GM10266 (cell line): ENCODE data around the gene SSC5D.

Experiments used
- DNase-seq: peaks from one replicate; pipeline ENCODE4 v3.0.0; 2012; ENCODE audit errors: extremely low spot score
- TF ChIP-seq, protein P1 (sequence below): IDR thresholded peaks from 2 replicates; pipeline ENCODE4 v1.5.1; 2012; ENCODE audit warnings: mild to moderate bottlenecking, low read depth; ENCODE audit not compliant: control insufficient read depth, insufficient read depth; ENCODE audit errors: missing control alignments

Gene SSC5D

DNA sequence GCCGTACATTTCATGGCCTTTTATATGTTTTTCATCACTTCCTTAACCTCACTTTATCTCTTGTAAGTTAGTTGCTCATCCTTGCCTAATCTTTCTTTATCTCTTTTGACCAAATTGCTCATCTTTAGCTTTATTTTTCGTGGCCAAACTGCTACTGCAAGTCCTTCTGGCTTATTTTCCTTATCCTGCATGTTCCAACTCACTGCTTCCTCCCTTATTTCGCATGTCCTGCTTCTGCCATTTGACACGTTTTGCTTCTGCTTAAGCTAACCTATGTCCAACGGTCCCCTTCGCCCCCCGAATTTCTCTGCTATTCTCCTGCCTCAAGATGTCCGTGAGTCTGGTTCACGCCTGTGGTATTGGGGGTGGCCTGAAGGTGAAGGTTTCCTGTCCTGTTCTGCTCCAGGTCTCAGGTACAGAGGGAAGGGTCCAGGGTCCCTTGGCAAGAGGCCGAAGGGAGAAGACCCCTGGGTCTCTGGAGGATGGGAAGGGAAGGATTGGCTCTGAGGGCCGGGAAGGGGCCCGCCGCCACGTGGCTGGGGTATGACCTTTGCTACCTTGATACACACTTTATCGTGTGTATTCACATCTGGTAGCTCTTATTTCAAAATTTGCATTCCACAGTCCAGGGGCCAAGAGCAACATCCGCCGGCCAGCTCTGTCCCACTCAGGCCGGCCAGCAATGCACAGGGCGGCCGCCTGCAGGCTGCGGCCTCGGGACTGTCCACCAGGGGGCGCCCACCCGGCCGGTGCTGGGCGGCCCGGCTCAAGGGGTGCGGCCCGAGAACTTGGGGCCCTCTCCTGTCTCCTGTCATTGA, 20.8 kb upstream of the SSC5D start:
- TF ChIP-seq, protein P1, sequence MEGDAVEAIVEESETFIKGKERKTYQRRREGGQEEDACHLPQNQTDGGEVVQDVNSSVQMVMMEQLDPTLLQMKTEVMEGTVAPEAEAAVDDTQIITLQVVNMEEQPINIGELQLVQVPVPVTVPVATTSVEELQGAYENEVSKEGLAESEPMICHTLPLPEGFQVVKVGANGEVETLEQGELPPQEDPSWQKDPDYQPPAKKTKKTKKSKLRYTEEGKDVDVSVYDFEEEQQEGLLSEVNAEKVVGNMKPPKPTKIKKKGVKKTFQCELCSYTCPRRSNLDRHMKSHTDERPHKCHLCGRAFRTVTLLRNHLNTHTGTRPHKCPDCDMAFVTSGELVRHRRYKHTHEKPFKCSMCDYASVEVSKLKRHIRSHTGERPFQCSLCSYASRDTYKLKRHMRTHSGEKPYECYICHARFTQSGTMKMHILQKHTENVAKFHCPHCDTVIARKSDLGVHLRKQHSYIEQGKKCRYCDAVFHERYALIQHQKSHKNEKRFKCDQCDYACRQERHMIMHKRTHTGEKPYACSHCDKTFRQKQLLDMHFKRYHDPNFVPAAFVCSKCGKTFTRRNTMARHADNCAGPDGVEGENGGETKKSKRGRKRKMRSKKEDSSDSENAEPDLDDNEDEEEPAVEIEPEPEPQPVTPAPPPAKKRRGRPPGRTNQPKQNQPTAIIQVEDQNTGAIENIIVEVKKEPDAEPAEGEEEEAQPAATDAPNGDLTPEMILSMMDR: peak; percentile 99
- DNase-seq: peak; percentile 88

- TF ChIP-seq, protein P1: no peak
- no peak for DNase-seq
Observed at GRCh38 chr19:55468054-55468393, 20.2 kb upstream of the SSC5D start.

DNA sequence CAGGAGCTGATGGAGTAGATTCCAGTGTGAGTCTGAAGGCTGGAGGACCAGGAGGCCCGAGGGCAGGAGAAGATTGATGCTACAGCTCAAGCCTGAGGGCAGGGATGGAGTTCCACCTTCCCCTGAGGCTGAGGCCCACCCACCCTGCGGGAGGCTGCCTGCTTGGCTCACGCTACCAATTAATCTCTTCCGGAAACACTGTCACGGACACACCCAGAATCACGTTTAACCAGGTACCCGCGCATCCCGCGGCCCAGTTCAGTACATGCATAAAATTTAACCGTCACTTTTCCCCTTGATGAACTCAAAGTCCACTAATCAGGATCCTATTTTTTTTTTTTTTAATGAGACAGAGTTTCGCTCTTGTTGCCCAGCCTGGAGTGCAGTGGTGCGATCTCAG, 17.0 kb upstream of the SSC5D start:
- no peak for DNase-seq
- TF ChIP-seq, protein P1: no peak

DNA sequence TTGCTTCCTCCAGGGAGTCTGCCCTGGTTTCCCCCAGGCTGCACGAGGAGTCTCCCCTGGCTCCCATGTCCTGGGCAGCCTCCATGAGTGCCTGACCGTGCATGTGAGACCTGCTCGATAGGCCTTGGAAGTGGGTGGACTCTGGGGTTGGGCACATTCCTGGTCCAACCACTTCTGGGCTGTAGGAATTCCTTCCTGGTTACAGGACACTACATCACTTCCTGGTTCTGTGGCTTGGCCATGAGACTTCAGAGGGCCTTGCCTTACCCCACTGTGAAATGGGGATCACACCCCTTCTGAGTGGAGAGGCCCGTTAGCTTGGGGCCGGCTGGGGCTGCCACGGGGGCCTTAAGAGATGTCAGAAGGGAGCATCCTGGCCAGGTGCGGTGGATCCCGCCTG, 15.8 kb upstream of the SSC5D start:
- TF ChIP-seq, protein P1: no peak
- no peak for DNase-seq

DNA sequence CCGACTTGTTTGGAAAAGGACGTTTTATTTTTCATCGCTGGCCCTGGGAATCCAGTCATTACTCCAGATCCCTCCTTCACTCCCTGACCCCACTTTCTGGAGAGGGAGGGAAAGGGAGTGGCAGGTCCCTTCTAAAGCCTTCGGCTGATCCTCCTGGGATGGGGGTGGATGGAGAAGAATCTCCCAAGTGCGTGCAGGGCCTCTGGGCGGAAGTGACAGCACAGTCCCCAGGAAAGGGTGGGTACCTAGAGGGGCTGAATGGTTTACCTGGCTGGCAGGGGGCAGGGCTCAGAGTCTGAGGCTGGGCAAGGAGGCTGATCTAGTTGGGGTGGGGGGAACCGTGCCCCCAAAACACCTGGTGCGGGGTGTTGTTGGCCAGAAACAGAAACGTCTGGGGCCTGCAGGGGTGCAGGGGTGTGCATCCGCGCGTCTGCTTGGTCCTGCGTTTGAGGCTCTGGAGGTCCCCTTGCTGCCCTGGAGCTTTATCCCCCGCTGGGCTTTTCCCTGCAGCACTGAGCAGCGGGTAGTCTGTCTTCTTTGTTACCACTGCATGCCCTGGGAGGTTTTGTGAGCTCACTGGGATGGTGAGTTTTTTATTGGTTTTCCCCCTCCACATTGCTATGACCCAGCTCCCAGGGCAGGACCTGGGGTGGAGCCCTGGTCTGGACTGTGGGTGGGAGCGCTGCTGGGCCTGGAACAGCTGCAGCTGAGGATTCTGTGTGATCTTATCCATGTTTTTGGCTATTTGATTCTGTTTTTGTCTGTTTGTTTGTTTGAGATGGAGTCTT, 14.8 kb upstream of the SSC5D start:
- no peak for DNase-seq
- TF ChIP-seq, protein P1: no peak

GRCh38 chr19:55474269-55475265, 13.7 kb upstream of the SSC5D start:
- TF ChIP-seq, protein P1: no peak
- no peak for DNase-seq
